Endometrium (tissue), 2 donors: ENCODE data around the gene MS4A13.
"Not testable (repeated sequence)": the region's sequence is repeated elsewhere in the genome, so short reads cannot be mapped to it uniquely, and the experiment has no call there.

Experiments
- FAIRE-seq: peaks from 2 replicates; lab custom pipeline; 2012; peaks lifted over from hg19 to GRCh38; lab: Jason Lieb, UNC
- donor health status: control.
- donor health status: control.

The MS4A13 gene

GRCh38 chr11:60530454-60531100, 15.4 kb downstream of the MS4A13 start:
- FAIRE-seq: no peak

GRCh38 chr11:60532383-60532782, 17.2 kb downstream of the MS4A13 start:
- not testable (repeated sequence) for FAIRE-seq

- FAIRE-seq: not testable (repeated sequence)
These were observed 23.4 kb downstream of the MS4A13 start for GRCh38 chr11:60538627-60539026.

- no peak for FAIRE-seq
These were observed 28.9 kb downstream of the MS4A13 start for GRCh38 chr11:60544077-60544476.

GRCh38 chr11:60561254-60561653, 46.1 kb downstream of the MS4A13 start:
- no peak for FAIRE-seq

GRCh38 chr11:60563553-60564235, 48.5 kb downstream of the MS4A13 start:
- FAIRE-seq: no peak

GRCh38 chr11:60566776-60567175, 51.6 kb downstream of the MS4A13 start:
- no peak for FAIRE-seq

GRCh38 chr11:60570970-60571369, 55.8 kb downstream of the MS4A13 start:
- FAIRE-seq: no peak

GRCh38 chr11:60589611-60590010, 74.4 kb downstream of the MS4A13 start:
- FAIRE-seq: no peak
